Panc1 (cell line): ENCODE results near the gene ABHD16B. TPM values are rescaled to one million over a fixed set of nuclear protein-coding genes. Genes with fewer than 3 reads are reported as not detected.

Experiments
- ATAC-seq: fragments of 200-7000 bp; cut with Tn5 transposase; 2 replicates; pipeline ENCODE4 v1.9.1; 2020; ENCODE audit warnings: mild to moderate bottlenecking, moderate library complexity
- BruUV-seq: library from RNA; stranded (reverse); fragments of 400-500 nt; replicated peaks from 2 replicates; lab custom pipeline; 2021; lab: Mats Ljungman, UMichigan
- CTCF ChIA-PET: fragments of 300-600 bp; sonication (Branson Sonifier 250); formaldehyde crosslinking; loops from one replicate; lab custom pipeline; 2022; ENCODE audit warnings: antibody characterized with exemption; lab: Charles Lee
- POLR2A ChIA-PET: fragments of 300-600 bp; sonication (Branson Sonifier 250); formaldehyde crosslinking; loops from one replicate; lab custom pipeline; 2022; ENCODE audit warnings: antibody characterized with exemption; lab: Charles Lee
- DNase-seq: peaks from one replicate; pipeline ENCODE4 v3.0.0-alpha.2; 2010; ENCODE audit warnings: low read depth, low spot score
- H3K27ac ChIP-seq: 2 replicates; pipeline ENCODE4 v1.5.1; 2011; ENCODE audit warnings: mild to moderate bottlenecking, low read length, inconsistent platforms
- H3K27me3 ChIP-seq: fragments of 200-500 bp; sonication (Bioruptor generic); 2 replicates; pipeline ENCODE4 v1.6.0; 2014; ENCODE audit warnings: low read length, inconsistent platforms; ENCODE audit not compliant: control insufficient read depth, insufficient read depth
- H3K36me3 ChIP-seq: fragments of 200-500 bp; sonication (Bioruptor generic); 2 replicates; pipeline ENCODE4 v1.5.1; 2014; ENCODE audit warnings: inconsistent platforms, mild to moderate bottlenecking, low read length, moderate library complexity; ENCODE audit not compliant: control insufficient read depth, insufficient read depth
- H3K4me1 ChIP-seq: 2 replicates; pipeline ENCODE4 v1.5.1; 2011; ENCODE audit warnings: inconsistent platforms, mild to moderate bottlenecking, low read length, moderate library complexity; ENCODE audit not compliant: control insufficient read depth, insufficient read depth
- H3K4me3 ChIP-seq, 2 experiments: 2 replicates each; pipeline ENCODE4 v1.5.1; 2011 to 2012; ENCODE audit warnings: low read depth in 2 of 2, low read length in 2 of 2, mild to moderate bottlenecking in 2 of 2, inconsistent platforms in 1 of 2, moderate library complexity in 1 of 2
- H3K9me3 ChIP-seq: fragments of 200-500 bp; sonication (Bioruptor generic); 2 replicates; pipeline ENCODE4 v1.5.1; 2014; ENCODE audit warnings: low read depth, mild to moderate bottlenecking, inconsistent platforms, low read length, moderate library complexity; ENCODE audit not compliant: control insufficient read depth, insufficient read depth
- CTCF ChIP-seq: fragments of 450-650 bp; IDR thresholded peaks from 2 replicates; pipeline ENCODE4 v1.5.1; 2017; ENCODE audit warnings: mild to moderate bottlenecking
- POLR2AphosphoS5 ChIP-seq: IDR thresholded peaks from 2 replicates; pipeline ENCODE4 v1.6.1; 2012; ENCODE audit warnings: mild to moderate bottlenecking, low read depth, low read length, moderate library complexity
- REST ChIP-seq, 2 experiments: IDR thresholded peaks; 2 replicates each; pipeline ENCODE4 v1.6.1; 2011 to 2012; ENCODE audit warnings: low read depth in 2 of 2, control low read depth in 1 of 2, low read length in 1 of 2, mild to moderate bottlenecking in 1 of 2, moderate library complexity in 1 of 2; ENCODE audit not compliant: insufficient read depth in 1 of 2
- SIN3A ChIP-seq: IDR thresholded peaks from 2 replicates; pipeline ENCODE4 v1.6.1; 2012; ENCODE audit warnings: low read depth, mild to moderate bottlenecking, low read length, moderate library complexity, borderline replicate concordance; ENCODE audit not compliant: insufficient read depth
- TCF7L2 ChIP-seq: IDR thresholded peaks from 2 replicates; pipeline ENCODE4 v1.6.1; 2011; ENCODE audit warnings: mild to moderate bottlenecking, low read depth, low read length, inconsistent platforms
- in situ Hi-C: cut with HindIII; loops from 2 replicates; pipeline ENCODE4 v1.10.0; 2016; ENCODE audit warnings: low sequenced_read_pairs, low pct_unique_long_range_greater_than_20kb
- intact Hi-C: fragments of 100-400 bp; cut with micrococcal nuclease; formaldehyde crosslinking; loops from one replicate; pipeline ENCODE4 v1.10.0; 2022; ENCODE audit not compliant: unreplicated experiment
- total RNA-seq: library from RNA; stranded (reverse); gene quantifications from one replicate; pipeline ENCODE4 v1.2.1, GENCODE V29; 2021; ENCODE audit not compliant: unreplicated experiment

ABHD16B gene
- total RNA-seq, 1 experiment from 2014 or later: not detected

GRCh38 chr20:63835021-63835858 is 26.1 kb upstream of the ABHD16B start:
- peak; percentile 64 for ATAC-seq

More at GRCh38 chr20:63835021-63835858, 26.1 kb upstream of the ABHD16B start:
- Histone ChIP-seq H3K27ac (peak overlapping the region; percentile 39; the same call in 1 of the 2 replicates), H3K27me3 (no peaks in the 10 kb centered on the region), H3K36me3 (no peaks in the 10 kb centered on the region), H3K9me3 (no peaks in the 10 kb centered on the region), H3K4me3 (no peak overlapping the region), H3K4me1 (peaks cover 19% of the 10 kb centered on the region)
- DNase-seq: no peak
- intact Hi-C loops (no loop called here), in situ Hi-C loops (no loop called here)
- BruUV-seq: no TSS peak
- no peak for TF ChIP-seq POLR2AphosphoS5
- no peak for TF ChIP-seq SIN3A
- TF ChIP-seq TCF7L2: no peak
- no peak for TF ChIP-seq CTCF
- no peak for TF ChIP-seq REST (IDR thresholded peaks at IDR 0.05; ENCODE audit: insufficient read depth in 1 of 2, low read depth in 2 of 2, low read length in 1 of 2)
- POLR2A ChIA-PET: no interaction called here
- CTCF ChIA-PET: interaction anchor here (0.6 kb wide), 2 partner anchors 20 to 128 kb away, joined by 3 to 4 read pairs; no protein-coding TSS in a partner anchor
